ENCODE data around the gene DKK3. TPM values are rescaled to one million over a fixed set of nuclear protein-coding genes. Genes with fewer than 3 reads are reported as not detected.
A peak's percentile ranks its signal among the peaks of the same experiment; 100 is the strongest.

DKK3 gene
- total and polyA plus RNA-seq, 7 donors = 2.8 to 10.5 (median 4.1) TPM

- Histone ChIP-seq H3K4me1 (peaks cover 10% of the 10 kb centered on the region), H3K27ac (no peak overlapping the region), H3K4me3 (no peak overlapping the region), H3K9me3 (no peaks in the 10 kb centered on the region), H3K27me3 (ENCODE audit: insufficient read depth in 3 of 3, low read length in 2 of 3) (no peaks in the 10 kb centered on the region), H3K36me3 (ENCODE audit: insufficient read depth in 1 of 2, low read depth in 1 of 2) (no peaks in the 10 kb centered on the region)
- WGBS, 3 donors = 75 to 88% (median 77%) methylated on average over 11 of the region's 11 CpGs
- DNase-seq (peak in 1 of 2 donors; percentile 28), ATAC-seq (no peak)
- TF ChIP-seq, protein P1, sequence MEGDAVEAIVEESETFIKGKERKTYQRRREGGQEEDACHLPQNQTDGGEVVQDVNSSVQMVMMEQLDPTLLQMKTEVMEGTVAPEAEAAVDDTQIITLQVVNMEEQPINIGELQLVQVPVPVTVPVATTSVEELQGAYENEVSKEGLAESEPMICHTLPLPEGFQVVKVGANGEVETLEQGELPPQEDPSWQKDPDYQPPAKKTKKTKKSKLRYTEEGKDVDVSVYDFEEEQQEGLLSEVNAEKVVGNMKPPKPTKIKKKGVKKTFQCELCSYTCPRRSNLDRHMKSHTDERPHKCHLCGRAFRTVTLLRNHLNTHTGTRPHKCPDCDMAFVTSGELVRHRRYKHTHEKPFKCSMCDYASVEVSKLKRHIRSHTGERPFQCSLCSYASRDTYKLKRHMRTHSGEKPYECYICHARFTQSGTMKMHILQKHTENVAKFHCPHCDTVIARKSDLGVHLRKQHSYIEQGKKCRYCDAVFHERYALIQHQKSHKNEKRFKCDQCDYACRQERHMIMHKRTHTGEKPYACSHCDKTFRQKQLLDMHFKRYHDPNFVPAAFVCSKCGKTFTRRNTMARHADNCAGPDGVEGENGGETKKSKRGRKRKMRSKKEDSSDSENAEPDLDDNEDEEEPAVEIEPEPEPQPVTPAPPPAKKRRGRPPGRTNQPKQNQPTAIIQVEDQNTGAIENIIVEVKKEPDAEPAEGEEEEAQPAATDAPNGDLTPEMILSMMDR (IDR thresholded peaks at IDR 0.05) = no peak
- intact Hi-C loops (cut with DNase I) = no loop called here
These were observed 40.5 kb downstream of the DKK3 start for GRCh38 chr11:11967669-11968510.

DNA sequence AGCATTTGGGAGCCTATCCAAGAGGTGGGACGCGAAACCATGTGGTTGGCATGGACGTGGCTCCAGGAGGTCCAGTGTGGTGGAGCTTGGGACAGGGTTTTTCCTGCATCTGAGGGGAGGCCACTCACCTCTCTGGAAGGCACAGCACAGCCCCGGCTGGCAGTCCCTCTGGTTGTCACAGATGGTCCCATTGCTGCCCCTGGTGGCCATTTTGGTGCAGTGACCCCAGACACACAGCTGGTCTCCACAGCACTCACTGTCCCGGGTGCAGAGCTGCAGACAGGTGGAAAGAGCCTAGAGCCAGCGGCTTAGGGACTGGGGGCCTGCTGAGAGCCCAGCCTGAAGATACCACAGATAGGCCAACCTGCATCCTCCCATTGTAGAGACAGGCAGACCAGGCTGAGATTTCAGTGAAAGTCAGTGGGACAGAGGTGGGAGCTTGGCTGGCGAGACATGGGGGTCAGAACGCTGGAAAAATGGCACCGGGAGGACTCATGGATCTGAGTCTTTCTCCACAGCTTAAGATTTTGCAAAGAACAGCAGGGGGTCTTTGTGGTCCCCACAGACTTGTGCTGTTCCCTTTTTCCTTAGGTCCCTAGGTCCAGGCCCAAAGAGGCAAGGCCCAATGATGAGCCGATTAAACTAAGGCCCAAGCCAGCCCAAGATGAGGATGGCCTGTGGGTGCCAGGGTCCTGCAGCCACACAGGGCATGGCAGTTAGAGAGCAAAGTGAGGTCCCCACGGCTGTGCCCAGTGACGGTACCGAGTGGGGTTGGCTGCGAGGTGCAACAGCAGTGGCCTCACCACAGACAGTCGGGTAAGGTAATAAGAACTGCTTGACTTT, 41.4 kb downstream of the DKK3 start:
- intact Hi-C loops (cut with DNase I) = no loop called here
- H3K4me3 ChIP-seq = no peak overlapping the region
- DNase-seq = peak; percentile 77 to 85
- H3K36me3 ChIP-seq (ENCODE audit: insufficient read depth in 1 of 2, low read depth in 1 of 2) = no peaks in the 10 kb centered on the region
- H3K27ac ChIP-seq = no peak overlapping the region
- peaks cover 5% of the 10 kb centered on the region for H3K4me1 ChIP-seq
- H3K27me3 ChIP-seq (ENCODE audit: insufficient read depth in 3 of 3, low read length in 2 of 3) = no peaks in the 10 kb centered on the region
- peak; percentile 80 to 87 (median 87) for ATAC-seq
- H3K9me3 ChIP-seq = no peaks in the 10 kb centered on the region
- TF ChIP-seq, protein P1 (IDR thresholded peaks at IDR 0.05) = peak; percentile 70
- WGBS, 3 donors = 58 to 74% (median 60%) methylated on average over 15 of the region's 15 CpGs

GRCh38 chr11:11966354-11966741, 42.1 kb downstream of the DKK3 start:
- Histone ChIP-seq H3K27me3 (ENCODE audit: insufficient read depth in 3 of 3, low read length in 2 of 3) (no peaks in the 10 kb centered on the region), H3K4me3 (no peak overlapping the region), H3K27ac (no peak overlapping the region), H3K4me1 (peaks cover 5% of the 10 kb centered on the region), H3K36me3 (ENCODE audit: insufficient read depth in 1 of 2, low read depth in 1 of 2) (no peaks in the 10 kb centered on the region), H3K9me3 (no peaks in the 10 kb centered on the region)
- WGBS, 3 donors = 93 to 94% (median 93%) methylated on average over 7 of the region's 7 CpGs
- intact Hi-C loops (cut with DNase I) = no loop called here
- no peak for ATAC-seq
- DNase-seq = peak in 1 of 2 donors; percentile 20
- TF ChIP-seq, protein P1 (IDR thresholded peaks at IDR 0.05) = no peak

- intact Hi-C loops (cut with DNase I) = no loop called here
These were observed 42.6 kb downstream of the DKK3 start for GRCh38 chr11:11965656-11966353.

More at GRCh38 chr11:11965656-11966353, 42.6 kb downstream of the DKK3 start:
- Histone ChIP-seq H3K27ac (no peak overlapping the region), H3K4me1 (peaks cover 5% of the 10 kb centered on the region), H3K9me3 (no peaks in the 10 kb centered on the region), H3K36me3 (ENCODE audit: insufficient read depth in 1 of 2, low read depth in 1 of 2) (no peaks in the 10 kb centered on the region), H3K27me3 (ENCODE audit: insufficient read depth in 3 of 3, low read length in 2 of 3) (no peaks in the 10 kb centered on the region), H3K4me3 (no peak overlapping the region)
- TF ChIP-seq, protein P1 (IDR thresholded peaks at IDR 0.05) = no peak
- ATAC-seq (no peak), DNase-seq (peak in 1 of 2 donors; percentile 51)
- 92 to 95% (median 94%) methylated on average over 10 of the region's 10 CpGs for WGBS, 3 donors
